Nephron (organoid): ENCODE measurements around the gene SEPTIN10.
"Not testable (repeated sequence)": the region's sequence is repeated elsewhere in the genome, so short reads cannot be mapped to it uniquely, and the experiment has no call there.

Source experiments
- H3K27ac Mint-ChIP-seq, 3 experiments: 2 replicates each; pipeline ENCODE4 v1.8.0; 2020; ENCODE audit warnings: mixed read lengths in 3 of 3, mild to moderate bottlenecking in 2 of 3, moderate library complexity in 1 of 3
- H3K27me3 Mint-ChIP-seq: 2 replicates; pipeline ENCODE4 v1.8.0; 2021; ENCODE audit warnings: low read depth, mild to moderate bottlenecking, moderate library complexity, mixed read lengths
- H3K36me3 Mint-ChIP-seq: 2 replicates; pipeline ENCODE4 v1.8.0; 2020; ENCODE audit warnings: low read depth, mixed read lengths
- H3K4me1 Mint-ChIP-seq: 2 replicates; pipeline ENCODE4 v1.8.0; 2020; ENCODE audit warnings: mixed read lengths
- H3K4me3 Mint-ChIP-seq, 3 experiments: 2 replicates each; pipeline ENCODE4 v1.8.0; 2020; ENCODE audit warnings: mild to moderate bottlenecking in 3 of 3, mixed read lengths in 3 of 3, moderate library complexity in 2 of 3
- H3K9me3 Mint-ChIP-seq: 2 replicates; pipeline ENCODE4 v1.8.0; 2020; ENCODE audit warnings: mixed read lengths
- CTCF ChIP-seq, 3 experiments: fragments of 200-600 bp; sonication (generic); IDR thresholded peaks; one replicate each; pipeline ENCODE4 v1.5.0; 2021; ENCODE audit warnings: antibody characterized with exemption in 3 of 3; ENCODE audit not compliant: unreplicated experiment in 3 of 3

The SEPTIN10 gene

GRCh38 chr2:109629867-109630266 lies 16.1 kb upstream of the SEPTIN10 start:
- no peak for TF ChIP-seq CTCF (IDR thresholded peaks at IDR 0.05; ENCODE audit: unreplicated experiment in 3 of 3)
- H3K27me3 Mint-ChIP-seq = no peaks in the 10 kb centered on the region
- no peaks in the 10 kb centered on the region for H3K36me3 Mint-ChIP-seq
- peak overlapping the region in 2 of 3 experiments; percentile 2 to 81 for H3K27ac Mint-ChIP-seq
- no peak overlapping the region for H3K4me3 Mint-ChIP-seq
- no peaks in the 10 kb centered on the region for H3K9me3 Mint-ChIP-seq
- peaks cover 4% of the 10 kb centered on the region for H3K4me1 Mint-ChIP-seq

- H3K27ac Mint-ChIP-seq, H3K4me3 Mint-ChIP-seq, H3K4me1 Mint-ChIP-seq, H3K9me3 Mint-ChIP-seq, H3K36me3 Mint-ChIP-seq, H3K27me3 Mint-ChIP-seq: not testable (repeated sequence)
Observed at GRCh38 chr2:109628321-109628720, 14.6 kb upstream of the SEPTIN10 start.

- Mint-ChIP-seq H3K4me1 (no peaks in the 10 kb centered on the region), H3K4me3 (no peak overlapping the region), H3K27me3 (no peaks in the 10 kb centered on the region), H3K36me3 (no peaks in the 10 kb centered on the region), H3K27ac (no peak overlapping the region), H3K9me3 (no peaks in the 10 kb centered on the region)
- TF ChIP-seq CTCF (IDR thresholded peaks at IDR 0.05; ENCODE audit: unreplicated experiment in 3 of 3) = no peak
Observed at GRCh38 chr2:109624339-109624738, 10.6 kb upstream of the SEPTIN10 start.

- H3K4me1 Mint-ChIP-seq = no peaks in the 10 kb centered on the region
- no peaks in the 10 kb centered on the region for H3K27me3 Mint-ChIP-seq
- H3K36me3 Mint-ChIP-seq = no peaks in the 10 kb centered on the region
- TF ChIP-seq CTCF (IDR thresholded peaks at IDR 0.05; ENCODE audit: unreplicated experiment in 3 of 3) = no peak
- H3K4me3 Mint-ChIP-seq = no peak overlapping the region
- no peaks in the 10 kb centered on the region for H3K9me3 Mint-ChIP-seq
- H3K27ac Mint-ChIP-seq = no peak overlapping the region
Observed at GRCh38 chr2:109623923-109624322, 10.2 kb upstream of the SEPTIN10 start.

- Mint-ChIP-seq H3K27ac (no peak overlapping the region), H3K36me3 (no peaks in the 10 kb centered on the region), H3K4me1 (no peaks in the 10 kb centered on the region), H3K9me3 (no peaks in the 10 kb centered on the region), H3K4me3 (no peak overlapping the region), H3K27me3 (no peaks in the 10 kb centered on the region)
- TF ChIP-seq CTCF (IDR thresholded peaks at IDR 0.05; ENCODE audit: unreplicated experiment in 3 of 3) = no peak
Observed at GRCh38 chr2:109623297-109623696, 9.5 kb upstream of the SEPTIN10 start.

GRCh38 chr2:109619032-109619615 lies 5.4 kb upstream of the SEPTIN10 start:
- no peaks in the 10 kb centered on the region for H3K9me3 Mint-ChIP-seq
- no peak overlapping the region for H3K27ac Mint-ChIP-seq
- no peak for TF ChIP-seq CTCF (IDR thresholded peaks at IDR 0.05; ENCODE audit: unreplicated experiment in 3 of 3)
- H3K27me3 Mint-ChIP-seq = peaks cover 10% of the 10 kb centered on the region
- H3K36me3 Mint-ChIP-seq = peaks cover 4% of the 10 kb centered on the region
- H3K4me1 Mint-ChIP-seq = peaks cover 15% of the 10 kb centered on the region
- no peak overlapping the region for H3K4me3 Mint-ChIP-seq
